Stimulated activated CD8-positive, alpha-beta memory T cell treated with anti-CD3 and anti-CD28 coated beads, Interleukin-7, amount 100 ng/mL, for 48 hours (primary cell): ENCODE results near the gene ARGLU1.

Experiments
- DNase-seq, 2 donors: peaks; one replicate each; pipeline ENCODE4 v3.0.0-alpha.2; 2020; ENCODE audit warnings: low read depth in 1 of 2; ENCODE audit errors: extremely low read depth in 1 of 2

ARGLU1 gene

GRCh38 chr13:106588367-106588766 lies 20.4 kb upstream of the ARGLU1 start:
- no peak for DNase-seq

DNA sequence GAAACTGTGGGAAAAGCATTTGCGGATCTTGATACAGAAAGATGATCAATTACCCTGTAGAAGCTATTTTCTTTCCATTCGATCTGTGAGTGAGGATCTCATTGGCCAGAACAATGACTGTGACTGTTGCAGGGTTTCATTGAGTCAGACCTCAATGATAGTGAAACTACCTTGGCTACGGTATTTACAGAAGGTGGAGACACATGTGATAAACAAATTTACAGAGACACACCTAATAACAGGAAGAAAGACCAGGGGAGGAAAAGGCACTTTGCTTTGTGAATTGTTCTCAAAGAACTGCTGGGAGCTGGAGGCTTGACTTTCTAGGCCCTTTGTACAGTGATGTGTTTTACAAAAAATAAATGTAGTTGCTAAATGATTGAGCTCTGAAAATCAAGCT lies 19.9 kb upstream of the ARGLU1 start:
- DNase-seq: no peak

GRCh38 chr13:106586648-106587166 lies 18.8 kb upstream of the ARGLU1 start:
- DNase-seq: no peak

- no peak for DNase-seq
Measured at GRCh38 chr13:106581225-106581624, 13.3 kb upstream of the ARGLU1 start.

DNA sequence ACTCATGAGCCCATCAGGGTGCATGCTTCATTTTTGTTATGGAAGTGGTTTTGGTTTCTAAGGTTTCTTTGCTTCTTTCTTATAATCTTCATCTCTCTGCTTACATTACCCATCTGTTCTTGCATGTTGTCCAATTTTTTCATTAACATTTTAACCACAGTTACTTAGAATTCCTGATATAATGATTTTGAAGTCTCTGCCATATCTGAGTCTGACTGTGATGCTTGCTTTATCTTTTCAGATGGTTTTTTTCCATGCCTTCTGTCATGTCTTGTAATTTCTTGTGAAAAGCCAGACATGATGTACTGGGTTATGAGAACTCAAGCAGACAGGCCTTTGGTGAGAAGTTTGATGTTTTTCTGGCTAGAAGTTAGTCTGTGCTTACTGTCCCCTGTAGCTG lies 8.0 kb upstream of the ARGLU1 start:
- DNase-seq: no peak

- DNase-seq: no peak
Measured at GRCh38 chr13:106573868-106574267, 5.9 kb upstream of the ARGLU1 start.

GRCh38 chr13:106573284-106573846 lies 5.4 kb upstream of the ARGLU1 start:
- no peak for DNase-seq

DNA sequence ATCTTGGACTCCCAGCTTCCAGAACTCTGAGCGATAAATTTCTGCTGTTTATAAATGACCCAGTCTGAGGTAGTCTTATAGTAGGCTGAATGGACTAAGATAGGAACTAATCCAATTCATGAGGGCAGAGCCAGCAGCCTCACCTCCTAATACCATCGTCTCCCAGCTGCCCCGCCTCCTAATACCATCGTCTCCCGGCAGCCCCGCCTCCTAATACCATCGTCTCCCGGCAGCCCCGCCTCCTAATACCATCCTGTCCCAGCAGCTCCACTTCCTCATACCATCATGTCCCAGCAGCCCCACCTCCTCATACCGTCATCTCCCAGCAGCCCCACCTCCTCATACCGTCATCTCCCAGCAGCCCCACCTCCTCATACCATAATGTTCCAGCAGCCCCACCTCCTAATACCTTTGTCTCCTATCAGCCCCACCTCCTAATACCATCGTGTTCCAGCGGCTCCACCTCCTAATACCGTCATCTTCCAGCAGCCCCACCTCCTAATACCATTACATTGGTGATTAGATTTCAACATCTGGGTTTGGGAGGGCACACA lies 2.4 kb upstream of the ARGLU1 start:
- peak; percentile 15 to 45 for DNase-seq

DNA sequence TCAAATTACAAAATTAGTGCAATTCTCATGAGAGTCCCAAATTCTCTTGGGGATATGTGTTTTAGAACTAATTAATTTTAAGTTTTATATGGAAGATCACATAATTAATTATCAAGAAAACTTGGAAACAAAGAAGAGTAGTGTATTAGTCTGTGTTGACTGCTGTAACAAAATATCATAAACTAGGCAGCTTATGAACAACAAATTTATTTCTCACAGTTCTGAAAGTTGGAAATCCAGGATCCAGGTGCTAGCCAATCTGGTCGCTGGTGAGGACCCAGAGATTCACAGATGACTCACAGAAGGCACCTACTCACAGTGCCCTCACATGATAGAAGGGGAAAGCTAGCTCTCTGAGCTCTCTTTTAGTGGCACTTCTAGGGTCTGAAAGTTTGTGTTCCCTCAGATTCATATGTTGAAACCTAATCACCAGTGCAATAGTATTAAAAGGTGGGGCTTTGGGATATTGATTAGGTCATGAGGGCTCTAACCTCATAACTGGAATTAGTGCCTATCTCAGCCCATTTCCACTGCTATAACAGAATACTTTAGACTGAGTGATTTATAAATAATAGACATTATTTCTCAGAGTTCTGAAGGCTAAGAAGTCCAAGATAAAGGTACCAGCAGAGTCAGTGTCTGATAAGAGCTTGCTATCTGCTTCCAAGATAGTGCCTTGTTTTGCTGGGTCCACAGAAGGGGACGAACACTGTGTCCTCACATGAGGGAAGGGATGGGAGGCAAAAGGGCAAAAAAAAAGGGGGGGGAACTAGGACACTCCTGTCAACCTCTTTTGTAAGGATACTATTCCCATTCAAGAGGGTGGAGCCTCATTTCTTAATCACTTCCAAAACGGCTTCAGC lies 1.5 kb upstream of the ARGLU1 start:
- no peak for DNase-seq

DNA sequence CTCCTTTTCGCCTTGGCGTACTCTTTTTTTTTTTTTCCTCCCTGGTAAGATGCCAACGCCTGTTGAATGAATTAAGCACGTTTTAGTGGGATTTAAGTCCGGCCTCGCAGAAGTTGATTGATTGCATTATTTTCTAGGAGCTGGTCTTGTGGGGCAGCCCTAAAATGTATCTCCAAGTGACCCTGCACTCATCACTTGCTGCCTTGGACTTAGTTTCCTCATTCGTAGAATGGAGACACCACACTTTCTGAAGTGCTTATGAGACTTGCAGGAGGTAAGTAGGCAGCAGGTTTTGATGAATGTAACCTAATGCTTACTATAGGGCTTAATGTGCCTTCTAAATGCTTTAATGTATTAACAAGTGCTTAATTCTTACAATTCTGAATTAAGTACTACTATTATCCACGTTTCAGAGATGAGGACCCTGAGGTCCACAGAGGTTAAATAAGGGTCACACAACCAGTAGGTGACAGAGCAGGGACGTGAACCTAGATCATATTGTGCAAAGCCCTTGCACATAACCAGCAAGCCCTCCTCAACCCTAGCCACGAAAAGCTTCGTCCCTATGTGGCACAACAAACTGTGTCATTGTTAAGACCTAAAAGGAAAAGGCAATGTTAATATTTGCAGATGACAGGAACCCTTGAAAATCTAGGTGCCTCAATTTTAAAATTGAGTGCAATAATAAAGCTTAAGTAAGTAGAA lies 514 bp upstream of the ARGLU1 start:
- DNase-seq: no peak

DNA sequence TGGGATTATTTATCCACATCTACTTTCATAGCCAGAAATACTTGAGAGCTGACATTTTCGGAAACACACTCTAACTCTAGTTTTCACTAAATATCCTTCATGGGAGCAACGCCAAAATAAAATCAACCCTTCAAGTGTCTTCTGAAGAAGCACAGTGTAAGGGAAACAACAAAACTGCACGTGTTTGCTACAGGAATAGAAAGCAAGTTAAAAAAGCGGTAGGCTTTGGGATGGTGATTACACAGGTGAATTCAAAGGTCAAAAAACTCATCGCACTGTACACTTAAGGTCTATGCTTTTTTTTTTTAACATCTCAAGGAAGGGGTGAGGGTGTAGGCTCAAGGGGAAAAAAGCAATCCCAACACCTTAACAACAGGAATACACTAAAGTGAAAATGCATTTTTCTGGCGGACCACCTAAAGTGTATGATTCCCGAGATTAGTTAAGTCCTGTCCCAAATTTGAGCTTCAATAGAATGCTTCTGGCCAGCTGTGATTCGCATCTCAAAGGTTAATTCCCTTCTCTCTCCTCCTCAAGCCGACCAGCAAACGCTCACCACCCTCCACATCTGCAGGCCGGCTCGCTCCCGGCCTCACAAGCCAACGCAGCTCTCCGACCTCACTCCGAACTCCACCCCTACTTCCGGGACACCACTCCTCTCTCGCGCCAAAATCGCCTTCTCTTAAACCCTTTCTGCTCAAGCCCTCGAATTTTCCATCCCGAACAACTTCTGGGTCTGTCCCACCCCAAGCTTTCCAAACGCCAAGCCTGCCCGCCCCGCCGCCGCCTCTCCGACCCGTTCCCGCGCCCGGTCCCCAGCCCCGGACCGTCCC lies 1.1 kb downstream of the ARGLU1 start:
- peak; percentile 27 to 37 for DNase-seq

GRCh38 chr13:106565127-106565775 lies 2.7 kb downstream of the ARGLU1 start:
- no peak for DNase-seq

DNA sequence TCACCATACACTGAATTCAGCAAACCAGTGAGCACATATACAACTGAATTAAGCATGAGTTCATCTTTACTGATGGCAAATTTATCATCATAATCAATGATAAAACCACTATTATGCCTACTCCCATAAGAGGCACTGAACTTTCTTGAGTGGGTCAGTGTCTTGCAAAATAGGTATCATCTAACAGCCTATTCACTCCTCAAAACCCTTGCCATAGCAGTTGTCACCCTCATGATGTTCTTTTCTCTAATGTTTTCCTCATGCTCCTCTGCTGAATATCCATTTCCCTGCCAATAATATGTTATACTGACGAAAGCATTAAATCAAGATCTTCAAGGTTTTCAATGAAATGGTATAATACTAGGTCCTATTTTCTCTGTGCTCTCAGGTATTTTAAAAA lies 5.6 kb downstream of the ARGLU1 start:
- no peak for DNase-seq

- peak; percentile 15 to 58 for DNase-seq
Measured at GRCh38 chr13:106561551-106562170, 6.3 kb downstream of the ARGLU1 start.

- DNase-seq: no peak
Measured at GRCh38 chr13:106560821-106561220, 7.1 kb downstream of the ARGLU1 start.

DNA sequence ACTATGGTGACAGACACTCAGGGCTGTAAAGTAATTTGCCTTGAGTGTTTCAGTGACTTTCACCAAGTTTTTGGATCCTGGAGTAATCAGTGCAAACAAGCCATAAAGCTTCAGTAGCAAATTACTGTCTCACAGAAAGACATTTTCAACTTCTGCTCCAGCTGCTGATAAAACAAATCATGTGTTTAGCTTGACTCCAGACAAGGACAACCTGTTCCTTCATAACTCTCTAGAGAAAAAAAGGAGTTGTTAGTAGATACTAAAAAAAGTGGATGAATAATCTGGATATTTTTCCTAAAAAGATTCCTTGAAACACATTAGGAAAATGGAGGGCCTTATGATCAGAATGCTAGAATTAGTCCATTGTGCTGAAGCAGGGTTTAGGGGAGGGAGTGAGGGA lies 9.4 kb downstream of the ARGLU1 start:
- DNase-seq: no peak

- no peak for DNase-seq
Measured at GRCh38 chr13:106555631-106556328, 12.2 kb downstream of the ARGLU1 start.

DNA sequence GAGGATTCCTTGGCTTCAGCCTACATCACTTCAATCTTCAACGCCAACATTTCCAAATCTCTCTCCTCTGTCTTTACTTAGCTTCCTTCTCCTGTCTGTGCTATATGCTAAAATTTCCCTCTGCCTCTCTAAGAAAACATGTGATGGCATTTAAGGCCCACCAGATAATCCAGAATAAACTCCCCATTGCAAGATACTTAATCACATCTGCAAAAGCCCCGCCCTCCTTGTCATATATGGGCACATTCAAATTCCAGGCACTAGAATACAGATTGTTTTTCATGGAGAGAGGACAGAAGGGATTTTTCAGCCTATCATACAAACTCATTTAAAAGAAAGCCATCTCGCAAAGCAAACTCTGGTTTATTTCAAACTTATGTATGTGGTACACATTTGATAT lies 16.2 kb downstream of the ARGLU1 start:
- no peak for DNase-seq

- DNase-seq: no peak
Measured at GRCh38 chr13:106551350-106551749, 16.6 kb downstream of the ARGLU1 start.
